Superior temporal gyrus (tissue), 1 donor: ENCODE results near the gene PRPF39.
A peak's percentile ranks its signal among the peaks of the same experiment; 100 is the strongest.
"Not testable (repeated sequence)": the region's sequence is repeated elsewhere in the genome, so short reads cannot be mapped to it uniquely, and the experiment has no call there.

Experiments
- DNase-seq: peaks from one replicate; pipeline ENCODE4 v3.0.0-alpha.2; 2016; ENCODE audit errors: extremely low spot score

Gene PRPF39

GRCh38 chr14:45135659-45136395 lies 51.9 kb downstream of the PRPF39 start, which contains the start of gene FANCM:
Gene FANCM (plus strand): TSS chr14:45135930. CDS start chr14:45136032, 102 bp downstream.
- DNase-seq, result peak; percentile 99

GRCh38 chr14:45136399-45136798 lies 52.5 kb downstream of the PRPF39 start:
- peak; percentile 10 for DNase-seq

GRCh38 chr14:45140661-45141187 lies 56.8 kb downstream of the PRPF39 start:
- DNase-seq, result no peak

GRCh38 chr14:45142083-45142482 lies 58.2 kb downstream of the PRPF39 start:
- DNase-seq, result not testable (repeated sequence)

- no peak for DNase-seq
Observed at GRCh38 chr14:45144658-45145057, 60.7 kb downstream of the PRPF39 start.

- no peak for DNase-seq
Observed at GRCh38 chr14:45145214-45145613, 61.3 kb downstream of the PRPF39 start.

GRCh38 chr14:45149602-45150001 lies 65.7 kb downstream of the PRPF39 start:
- DNase-seq, result no peak

- DNase-seq, result no peak
Observed at GRCh38 chr14:45150386-45150890, 66.5 kb downstream of the PRPF39 start.

GRCh38 chr14:45156067-45156466 lies 72.2 kb downstream of the PRPF39 start:
- DNase-seq, result no peak
